GM21423 (cell line): ENCODE measurements around the gene BCL3.

Source experiments
- ATAC-seq: cut with Tn5 transposase; IDR thresholded peaks from one replicate; pipeline ENCODE4 v1.9.1; 2021; ENCODE audit warnings: mild to moderate bottlenecking, moderate library complexity; ENCODE audit not compliant: unreplicated experiment

BCL3 gene

GRCh38 chr19:44785271-44785670, 36.8 kb downstream of the BCL3 start:
- ATAC-seq = no peak

- ATAC-seq = no peak
Observed at GRCh38 chr19:44785993-44786392, 37.5 kb downstream of the BCL3 start.

DNA sequence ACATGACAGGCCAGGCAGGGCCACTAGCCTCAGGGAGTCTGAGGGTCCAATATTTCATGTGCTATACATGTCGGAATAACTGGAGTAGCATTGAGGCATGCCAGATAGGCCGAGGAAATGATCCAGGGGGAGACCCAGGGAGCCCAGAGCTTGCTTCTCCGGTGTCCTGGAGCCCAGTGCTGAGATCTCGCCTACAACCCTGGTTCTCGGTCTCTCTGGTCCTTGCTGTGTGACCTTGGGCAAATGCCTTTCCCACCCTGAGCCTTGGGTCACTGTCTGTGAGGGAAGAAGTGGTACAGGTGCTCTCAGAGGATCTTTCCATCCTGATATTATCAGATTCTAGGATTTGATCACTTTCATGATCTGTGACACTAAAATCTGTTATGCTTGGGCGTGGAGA, 40.5 kb downstream of the BCL3 start:
- no peak for ATAC-seq

DNA sequence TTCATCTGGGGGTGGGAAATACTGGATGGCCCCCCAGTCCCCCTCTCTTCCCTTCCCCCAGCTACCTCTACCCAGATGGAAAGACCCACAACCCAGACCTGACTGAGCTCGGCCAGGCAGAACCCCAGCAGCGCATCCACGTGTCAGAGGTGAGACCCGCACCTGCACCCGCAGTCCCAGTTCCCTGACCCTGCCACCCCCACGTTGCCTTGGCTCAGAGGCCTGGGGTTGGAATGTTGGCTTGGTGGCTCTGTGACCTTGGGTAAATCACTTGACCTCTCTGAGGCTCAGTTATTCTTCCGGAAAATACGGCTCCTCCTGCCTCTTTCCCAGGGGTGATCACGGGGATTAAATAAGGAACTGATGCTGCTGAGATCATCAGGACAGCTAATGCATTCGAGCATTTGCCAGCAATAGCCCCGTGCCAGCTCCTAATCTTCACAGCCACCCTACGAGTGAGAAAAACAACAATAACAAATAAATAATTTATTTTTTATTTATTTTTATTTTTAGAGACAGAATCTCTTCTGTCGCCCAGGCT, 41.5 kb downstream of the BCL3 start:
- ATAC-seq = no peak

DNA sequence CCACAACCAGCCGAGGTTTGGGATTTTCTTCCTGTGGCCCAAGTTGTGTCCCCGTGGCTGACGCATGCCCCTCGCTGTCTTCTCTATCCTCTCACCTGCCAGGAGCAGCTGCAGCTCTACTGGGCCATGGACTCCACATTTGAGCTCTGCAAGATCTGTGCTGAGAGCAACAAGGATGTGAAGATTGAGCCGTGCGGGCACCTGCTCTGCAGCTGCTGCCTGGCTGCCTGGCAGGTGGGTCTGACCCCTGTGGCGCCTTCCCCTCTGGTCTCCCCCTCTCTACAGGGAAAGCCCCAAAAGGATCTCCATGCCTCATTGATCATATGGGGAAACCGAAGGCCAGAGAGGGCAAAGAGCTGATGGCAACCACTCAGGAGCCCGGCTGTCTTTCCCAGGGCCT, 43.8 kb downstream of the BCL3 start:
- no peak for ATAC-seq

DNA sequence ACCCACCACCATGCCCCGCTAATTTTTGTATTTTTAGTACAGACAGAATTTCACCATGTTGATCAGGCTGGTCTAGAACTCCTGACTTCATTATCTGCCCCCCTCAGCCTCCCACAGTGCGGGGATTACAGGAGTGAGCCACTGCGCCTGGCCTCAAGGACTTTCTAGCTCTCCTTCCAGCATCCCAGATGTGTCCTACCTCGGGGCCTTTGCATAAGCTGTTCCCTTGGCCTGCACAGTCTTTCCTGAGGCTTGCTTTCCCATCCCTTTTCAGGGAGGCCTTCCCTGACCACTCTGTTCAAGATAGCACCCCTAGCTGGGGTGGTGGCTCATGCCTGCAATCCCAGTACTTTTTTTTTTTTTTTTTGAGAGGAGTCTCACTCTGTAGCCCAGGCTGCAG, 46.1 kb downstream of the BCL3 start:
- no peak for ATAC-seq

- no peak for ATAC-seq
Observed at GRCh38 chr19:44795398-44795987, 47.0 kb downstream of the BCL3 start.

GRCh38 chr19:44796701-44797115, 48.2 kb downstream of the BCL3 start:
- no peak for ATAC-seq

GRCh38 chr19:44799627-44800346, 51.3 kb downstream of the BCL3 start:
- ATAC-seq = no peak

DNA sequence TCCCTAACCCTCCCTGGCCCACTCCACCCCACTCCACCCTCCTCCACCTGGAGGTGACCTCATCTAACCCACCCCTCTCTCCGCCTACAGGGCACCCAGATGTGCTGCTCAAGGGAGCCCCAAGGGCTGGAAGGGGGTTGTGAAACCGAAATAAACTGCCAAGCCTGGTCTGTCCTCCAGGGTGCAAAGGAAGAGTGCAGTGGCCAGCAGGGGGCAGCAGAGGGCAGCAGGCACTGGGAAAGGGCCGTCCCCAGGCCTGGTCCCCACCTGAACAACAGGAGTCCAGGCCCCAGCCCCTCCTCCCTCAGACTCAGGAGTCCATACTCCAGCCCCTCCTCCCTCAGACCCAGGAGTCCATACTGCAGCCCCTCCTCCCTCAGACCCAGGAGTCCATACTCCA, 52.0 kb downstream of the BCL3 start:
- ATAC-seq = no peak

GRCh38 chr19:44803442-44804428, 55.2 kb downstream of the BCL3 start:
- ATAC-seq = no peak

DNA sequence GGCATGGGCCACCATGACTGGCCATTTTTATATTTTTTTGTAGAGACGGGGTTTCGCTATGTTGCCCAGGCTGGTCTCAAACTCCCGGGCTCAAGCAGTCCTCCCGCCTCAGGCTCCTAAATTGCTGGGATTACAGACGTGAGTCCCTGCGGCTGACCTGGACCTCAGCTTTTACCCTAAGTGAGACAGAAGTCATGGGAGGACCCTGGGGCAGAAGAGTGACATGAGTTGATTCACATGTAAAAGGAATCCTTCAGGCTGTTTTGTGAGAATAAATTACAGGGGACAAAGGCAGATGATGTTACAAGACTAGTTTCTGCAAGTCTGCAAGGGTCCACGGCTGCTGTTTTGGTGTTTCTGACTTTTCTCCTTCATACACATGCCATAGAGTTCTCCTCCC, 57.8 kb downstream of the BCL3 start:
- no peak for ATAC-seq

- ATAC-seq = no peak
Observed at GRCh38 chr19:44807162-44807561, 58.7 kb downstream of the BCL3 start.

- no peak for ATAC-seq
Observed at GRCh38 chr19:44807652-44808462, 59.3 kb downstream of the BCL3 start.

GRCh38 chr19:44808463-44809371, 60.2 kb downstream of the BCL3 start, which contains the start of gene BCAM:
BCAM (plus strand) TSS chr19:44809103; CDS start chr19:44809125, 22 bp downstream.
- no peak for ATAC-seq
